Cerebellar nuclear complex (tissue), 1 donor: Measurements from ENCODE around the gene LCE1E.

Experiments
- DNase-seq, 2 experiments: peaks; one replicate each; lab custom pipeline; 2025; lab: John Stamatoyannopoulos, UW

LCE1E gene, protein sequence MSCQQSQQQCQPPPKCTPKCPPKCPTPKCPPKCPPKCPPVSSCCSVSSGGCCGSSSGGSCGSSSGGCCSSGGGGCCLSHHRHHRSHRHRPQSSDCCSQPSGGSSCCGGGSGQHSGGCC

DNA sequence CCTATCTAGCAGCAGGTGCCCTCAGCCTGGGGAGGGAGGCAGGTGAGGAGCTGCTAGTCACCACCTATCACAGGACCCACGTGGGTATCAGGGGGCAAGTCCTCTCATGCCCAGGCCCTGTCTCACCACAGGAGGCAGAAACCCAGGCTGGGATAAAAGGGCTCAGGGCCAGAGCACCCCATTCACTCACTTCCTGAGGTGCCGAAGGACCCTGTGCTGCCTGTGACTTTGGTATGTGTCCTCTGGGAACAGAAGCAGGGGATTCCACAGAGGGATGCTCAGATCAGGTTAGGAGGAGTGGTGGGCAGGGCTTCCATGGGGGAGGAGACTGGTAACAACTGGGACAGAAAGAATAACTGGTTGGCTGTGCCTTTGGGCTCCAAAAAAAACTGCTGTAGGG is at the start of gene LCE1E:
Gene LCE1E (plus strand): TSS at position 181 of the 400 bp plus-strand sequence. CDS start 1,043 bp downstream, outside the sequence.
- DNase-seq: no peak

DNA sequence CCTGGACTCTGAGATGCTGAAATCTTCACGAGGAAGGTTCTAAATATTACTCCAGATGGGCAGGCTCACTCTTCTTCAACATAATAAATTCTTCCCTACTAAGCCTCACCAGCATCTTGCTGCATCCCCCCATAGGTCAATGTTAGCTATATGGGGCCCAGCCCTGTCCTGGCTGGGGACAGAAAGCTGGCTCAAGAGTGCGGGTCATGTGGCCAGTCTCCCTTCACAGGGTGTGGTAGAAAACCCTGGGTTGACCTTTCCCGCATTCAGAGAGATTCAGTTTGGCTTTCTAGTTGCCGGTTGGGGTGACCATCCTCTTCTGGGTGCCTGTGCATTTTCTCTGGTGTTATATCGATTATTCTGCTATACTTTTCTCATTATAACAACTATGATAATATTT is 48.1 kb upstream of the LCE1E start:
- DNase-seq: no peak

DNA sequence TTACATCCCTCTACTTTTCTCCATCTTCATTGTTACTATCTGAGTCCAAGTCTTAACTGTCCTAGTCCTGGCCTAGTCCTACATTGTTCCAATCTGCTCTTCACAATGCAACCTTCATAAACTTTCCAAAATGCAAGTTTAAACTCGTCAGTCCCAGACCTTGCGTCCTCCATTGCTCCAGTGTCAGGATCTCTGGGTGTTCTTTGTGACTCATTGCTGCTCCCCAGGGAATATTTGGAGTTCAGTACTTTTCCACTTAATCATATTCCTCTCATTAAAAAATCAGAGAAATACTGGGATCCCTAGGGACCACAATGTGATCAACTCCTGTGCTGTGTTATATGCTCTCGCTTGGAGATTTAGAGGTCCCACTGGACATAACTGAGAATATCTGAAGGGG is 46.2 kb upstream of the LCE1E start:
- DNase-seq: no peak

DNA sequence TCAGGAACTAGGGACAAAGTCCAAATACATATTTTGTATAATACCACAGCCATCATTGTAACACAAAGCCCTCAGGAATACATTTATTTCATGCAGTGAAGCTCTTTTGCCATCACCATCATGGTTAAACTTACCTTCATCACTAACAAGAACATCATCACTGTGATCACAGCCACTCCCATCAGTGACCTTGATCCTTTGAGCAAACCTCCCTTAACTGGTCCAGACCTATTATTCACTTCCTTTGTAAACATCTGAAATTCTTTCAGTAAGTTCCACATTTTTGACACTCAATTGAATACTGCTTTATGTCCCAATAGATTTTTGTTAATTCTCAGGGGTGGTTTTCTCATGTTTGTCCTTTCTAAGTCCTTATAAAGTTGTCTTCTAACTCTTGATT is 44.4 kb upstream of the LCE1E start:
- no peak for DNase-seq

DNA sequence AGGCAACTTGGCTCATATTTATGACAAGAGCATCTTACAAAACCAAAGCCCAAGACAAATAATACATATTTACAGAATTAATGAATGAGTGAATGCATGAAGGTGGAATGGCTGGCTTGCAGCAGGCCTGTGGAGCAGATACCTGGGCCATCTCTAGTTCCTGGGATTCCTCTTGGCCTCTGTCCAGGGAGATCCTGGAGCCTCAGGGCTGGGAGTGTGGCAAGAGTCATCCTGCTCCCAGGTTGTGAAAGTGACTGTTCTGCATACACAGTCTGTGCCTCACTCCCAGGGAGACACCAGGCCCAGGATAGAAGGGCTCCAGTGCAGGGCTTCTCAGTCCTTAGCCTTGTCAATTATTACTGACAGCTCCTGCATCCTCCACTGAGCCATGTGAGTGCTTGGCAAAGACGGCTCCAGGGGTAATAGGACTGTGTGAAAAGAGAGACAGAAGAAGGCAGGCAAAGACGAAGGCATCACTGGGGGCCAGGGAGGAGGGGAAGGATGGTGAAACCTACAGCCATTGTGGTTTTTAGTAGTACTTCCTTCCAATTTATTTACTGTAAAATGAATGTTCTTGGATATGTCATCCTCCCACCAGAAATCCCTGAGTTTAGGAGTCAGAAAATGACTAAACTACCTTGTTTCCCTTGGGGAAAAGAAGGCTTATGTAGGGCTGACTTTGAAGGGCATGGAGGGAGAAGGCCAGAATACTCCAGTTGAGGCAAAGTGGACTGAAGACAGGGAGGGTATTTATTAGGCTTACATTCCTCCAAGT is 42.5 kb upstream of the LCE1E start:
- DNase-seq: no peak

DNA sequence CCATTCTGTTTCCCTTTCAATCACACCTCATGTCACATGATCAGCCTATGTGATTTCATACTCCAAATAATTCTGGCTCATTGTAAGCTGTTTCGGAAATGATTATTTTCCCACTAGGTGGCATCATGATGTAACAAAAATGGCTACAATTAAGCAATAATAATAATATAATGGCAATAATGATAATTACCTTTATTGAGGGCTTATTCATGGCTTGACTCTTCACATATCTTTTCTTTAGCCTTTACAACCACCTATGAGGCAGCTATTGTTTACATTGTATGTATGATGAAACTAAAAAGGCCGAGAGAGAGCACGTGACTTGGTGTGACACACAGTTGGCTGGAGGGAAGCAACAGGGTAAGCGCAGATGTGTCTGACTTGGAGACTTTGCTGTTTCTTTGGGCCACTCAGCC is 40.8 kb upstream of the LCE1E start:
- no peak for DNase-seq

DNA sequence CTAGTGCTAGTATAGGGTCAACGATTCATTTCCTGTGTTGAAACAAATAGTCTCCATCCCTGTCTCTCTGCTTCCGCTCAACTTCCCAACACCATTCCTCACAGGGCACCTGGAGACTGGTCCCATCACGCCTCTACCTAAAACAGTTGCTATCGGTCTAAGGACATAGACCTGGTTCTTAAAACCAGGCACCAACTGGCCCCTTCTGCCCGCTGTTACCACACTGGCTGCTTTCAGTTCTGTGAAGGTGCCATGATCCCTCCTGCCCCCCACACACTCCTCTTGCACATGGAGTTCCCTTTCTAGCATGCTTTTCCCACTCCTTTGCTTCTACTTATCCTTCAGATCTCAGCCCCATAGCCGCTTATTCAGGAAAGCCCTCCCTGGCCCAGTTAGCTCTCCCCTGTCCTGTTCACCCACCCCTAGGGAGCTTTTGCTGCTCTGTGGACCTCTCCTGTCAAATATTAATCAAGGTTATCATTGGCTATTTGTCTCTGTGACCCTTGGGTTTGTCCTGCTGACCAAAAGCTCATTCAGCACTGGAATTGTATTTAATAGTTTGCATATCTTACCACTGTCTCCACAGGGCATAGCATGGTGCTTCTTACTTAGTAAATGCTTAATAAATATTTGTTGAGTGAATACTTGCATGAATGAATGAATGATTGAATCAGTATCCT is 40.2 kb upstream of the LCE1E start:
- DNase-seq: no peak

DNA sequence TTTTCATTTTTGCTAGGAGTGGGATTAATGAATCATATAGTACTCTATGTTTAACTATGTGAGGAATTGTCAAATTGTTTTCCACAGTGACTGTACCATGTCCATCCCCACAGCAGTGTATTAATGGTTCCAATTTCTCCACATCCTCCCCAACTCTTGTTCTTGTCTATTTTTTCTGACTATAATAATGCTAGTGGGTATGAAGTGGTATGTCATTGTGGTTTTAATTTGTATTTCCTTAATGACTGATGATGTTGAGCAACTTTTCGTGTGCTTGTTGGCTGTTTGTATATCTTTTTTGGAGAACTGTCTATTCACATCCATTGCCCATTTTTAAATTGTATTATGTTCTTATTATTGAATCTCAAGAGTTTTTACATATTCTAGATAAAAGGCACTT is 38.2 kb upstream of the LCE1E start:
- DNase-seq: no peak

DNA sequence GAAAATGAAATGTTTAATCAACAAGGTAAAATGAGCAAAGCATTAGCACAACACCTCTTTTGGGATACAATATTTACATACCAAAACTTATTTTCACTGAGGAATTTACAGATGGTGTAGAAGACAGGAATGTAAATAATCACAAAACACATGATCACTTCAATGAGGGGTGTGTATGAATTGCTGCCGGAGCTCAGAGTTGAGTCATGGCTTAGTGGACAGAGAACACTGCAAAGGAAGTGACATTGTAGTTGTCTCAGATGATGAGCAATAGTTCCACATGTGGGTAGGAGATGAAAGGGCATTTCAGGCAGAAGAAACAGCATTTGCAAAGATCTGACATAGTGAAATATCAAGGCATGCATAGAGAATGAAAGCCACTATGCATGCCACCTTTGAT is 33.8 kb upstream of the LCE1E start:
- DNase-seq: no peak

DNA sequence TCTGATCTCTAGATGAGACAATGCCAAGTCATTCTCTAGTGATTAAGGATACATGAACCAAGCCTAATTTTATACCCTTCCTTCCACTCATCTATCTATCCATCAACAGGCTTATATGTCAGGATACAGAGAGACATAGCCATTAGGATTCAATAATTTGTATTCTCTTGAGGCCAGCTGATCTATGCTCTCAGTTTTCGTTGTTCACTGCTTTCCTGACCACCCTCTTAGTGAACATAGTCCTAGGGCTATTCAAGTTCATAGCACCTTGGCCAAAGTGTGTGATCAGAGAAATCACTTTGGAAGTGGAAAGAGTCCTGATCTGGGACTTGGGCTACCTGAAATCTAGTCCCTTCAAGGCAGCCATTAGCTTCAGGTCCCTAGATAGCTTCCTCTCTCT is 32.5 kb upstream of the LCE1E start:
- DNase-seq: no peak

DNA sequence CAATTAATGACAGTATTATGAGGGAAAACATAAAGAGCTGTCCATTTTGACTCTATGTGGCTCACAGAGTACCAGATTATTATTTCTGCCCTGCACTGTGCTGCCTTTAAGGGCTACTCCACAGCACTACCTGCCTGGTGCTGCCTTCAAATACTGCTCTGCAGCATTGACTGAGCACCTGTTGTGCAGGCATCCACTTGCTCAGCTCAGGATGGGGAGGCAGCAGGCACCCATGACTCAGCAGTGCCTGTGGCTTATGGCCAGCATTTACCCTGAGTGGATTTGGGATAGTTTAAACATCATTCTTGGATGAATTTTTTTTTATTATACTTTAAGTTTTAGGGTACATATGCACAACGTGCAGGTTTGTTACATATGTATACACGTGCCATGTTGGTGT is 29.2 kb upstream of the LCE1E start:
- no peak for DNase-seq

DNA sequence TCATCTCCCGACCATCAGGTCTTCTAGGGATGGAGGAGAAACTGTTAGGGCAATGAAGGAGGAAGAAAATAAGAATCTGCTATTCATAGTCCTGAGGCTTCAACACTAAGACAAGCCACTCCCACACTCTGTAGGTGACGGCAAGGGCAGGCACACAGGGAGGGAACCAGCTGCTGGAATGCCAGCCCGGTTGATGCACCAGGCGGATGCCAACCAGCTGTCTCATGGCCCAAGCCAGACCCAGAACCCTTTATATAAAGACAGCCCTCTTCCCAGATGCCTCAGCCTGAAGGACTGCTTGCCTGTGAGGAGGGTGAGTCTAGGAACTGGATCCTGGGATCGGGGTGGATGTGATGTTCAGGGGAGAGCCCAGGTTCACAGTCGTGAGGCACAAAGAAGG is 28.3 kb upstream of the LCE1E start, which contains the start of gene KPRP:
Gene KPRP (plus strand): TSS at position 279 of the 400 bp plus-strand sequence. CDS start 1,564 bp downstream, outside the sequence.
- no peak for DNase-seq

DNA sequence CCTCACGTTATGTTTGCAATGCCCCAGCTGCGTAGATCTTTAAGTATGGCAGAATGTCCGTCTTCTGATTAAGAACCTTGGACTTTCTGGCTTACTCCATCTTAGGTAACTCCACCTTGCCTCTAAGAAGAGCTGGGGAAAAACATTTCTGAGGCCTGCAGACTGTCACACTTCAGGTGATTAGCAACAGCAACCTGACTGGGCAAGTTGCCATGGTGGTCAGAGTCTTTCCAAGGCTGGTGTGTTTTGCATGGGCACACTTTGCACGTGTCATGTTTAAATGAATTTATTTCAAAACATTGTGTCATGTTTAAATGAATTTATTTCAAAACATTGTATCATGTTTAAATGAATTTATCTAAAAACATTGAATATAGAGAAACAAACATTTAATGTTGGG is 27.4 kb upstream of the LCE1E start:
- no peak for DNase-seq

DNA sequence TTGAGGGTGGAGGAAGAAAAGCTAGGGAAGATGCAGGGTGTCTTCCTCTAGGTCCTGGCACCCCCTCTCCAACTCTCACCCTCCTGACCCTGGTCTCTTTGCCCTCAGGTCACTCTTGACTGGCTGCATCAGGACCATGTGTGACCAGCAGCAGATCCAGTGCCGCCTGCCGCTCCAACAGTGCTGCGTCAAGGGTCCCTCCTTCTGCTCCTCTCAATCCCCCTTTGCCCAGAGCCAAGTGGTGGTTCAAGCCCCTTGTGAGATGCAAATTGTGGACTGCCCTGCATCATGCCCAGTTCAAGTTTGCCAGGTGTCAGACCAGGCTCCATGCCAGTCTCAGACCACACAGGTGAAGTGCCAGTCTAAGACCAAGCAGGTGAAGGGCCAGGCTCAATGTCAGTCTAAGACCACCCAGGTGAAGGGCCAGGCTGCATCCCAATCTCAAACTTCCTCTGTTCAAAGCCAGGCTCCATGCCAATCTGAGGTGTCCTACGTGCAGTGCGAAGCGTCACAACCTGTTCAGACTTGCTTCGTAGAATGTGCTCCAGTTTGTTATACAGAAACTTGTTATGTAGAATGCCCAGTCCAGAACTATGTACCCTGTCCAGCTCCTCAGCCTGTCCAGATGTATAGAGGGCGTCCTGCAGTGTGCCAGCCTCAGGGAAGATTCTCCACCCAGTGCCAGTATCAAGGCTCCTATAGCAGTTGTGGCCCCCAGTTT is 26.4 kb upstream of the LCE1E start:
- DNase-seq: no peak

DNA sequence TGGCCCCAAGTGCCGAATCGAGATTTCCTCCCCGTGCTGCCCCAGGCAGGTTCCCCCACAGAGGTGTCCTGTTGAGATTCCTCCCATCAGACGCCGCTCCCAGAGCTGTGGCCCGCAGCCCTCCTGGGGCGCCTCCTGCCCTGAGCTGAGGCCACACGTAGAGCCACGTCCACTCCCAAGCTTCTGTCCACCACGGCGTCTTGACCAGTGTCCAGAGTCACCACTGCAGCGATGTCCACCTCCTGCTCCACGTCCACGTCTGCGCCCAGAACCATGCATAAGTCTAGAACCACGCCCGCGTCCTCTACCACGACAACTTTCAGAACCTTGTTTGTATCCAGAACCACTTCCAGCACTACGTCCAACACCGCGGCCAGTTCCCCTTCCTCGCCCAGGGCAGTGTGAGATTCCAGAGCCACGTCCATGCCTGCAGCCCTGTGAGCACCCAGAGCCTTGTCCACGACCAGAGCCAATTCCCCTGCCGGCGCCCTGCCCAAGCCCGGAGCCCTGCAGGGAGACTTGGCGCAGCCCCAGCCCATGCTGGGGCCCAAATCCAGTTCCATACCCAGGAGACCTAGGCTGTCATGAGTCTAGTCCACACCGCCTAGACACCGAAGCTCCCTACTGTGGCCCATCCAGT is 25.4 kb upstream of the LCE1E start:
- DNase-seq: no peak

DNA sequence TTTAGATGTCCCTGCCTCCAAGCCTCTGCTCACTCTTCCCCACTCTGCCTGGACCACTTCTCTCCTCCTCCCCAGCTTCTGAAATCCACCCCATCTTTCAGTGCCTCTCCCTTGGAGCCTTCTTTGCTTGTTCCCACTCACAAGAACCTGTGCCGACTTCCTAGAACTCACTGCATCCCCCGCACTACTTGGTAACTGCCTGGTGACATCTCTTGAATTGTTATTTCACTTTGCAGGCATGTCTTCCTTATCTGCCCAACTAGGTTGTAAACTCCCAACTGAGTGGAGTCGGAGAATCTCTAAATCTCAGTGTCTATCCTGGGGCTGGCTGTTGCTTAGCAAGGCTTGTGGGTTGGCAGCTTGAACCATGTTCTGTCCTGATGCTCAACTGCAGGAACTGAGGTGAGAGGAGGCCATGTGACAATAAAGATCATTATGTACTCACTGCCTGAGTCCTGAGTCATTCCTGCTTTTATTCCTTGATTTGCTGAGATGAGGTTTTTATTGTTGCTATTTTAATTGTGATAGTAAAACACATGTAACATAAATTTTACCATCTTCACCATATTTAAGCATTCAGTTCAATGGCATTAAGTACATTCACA is 24.3 kb upstream of the LCE1E start:
- DNase-seq: no peak

DNA sequence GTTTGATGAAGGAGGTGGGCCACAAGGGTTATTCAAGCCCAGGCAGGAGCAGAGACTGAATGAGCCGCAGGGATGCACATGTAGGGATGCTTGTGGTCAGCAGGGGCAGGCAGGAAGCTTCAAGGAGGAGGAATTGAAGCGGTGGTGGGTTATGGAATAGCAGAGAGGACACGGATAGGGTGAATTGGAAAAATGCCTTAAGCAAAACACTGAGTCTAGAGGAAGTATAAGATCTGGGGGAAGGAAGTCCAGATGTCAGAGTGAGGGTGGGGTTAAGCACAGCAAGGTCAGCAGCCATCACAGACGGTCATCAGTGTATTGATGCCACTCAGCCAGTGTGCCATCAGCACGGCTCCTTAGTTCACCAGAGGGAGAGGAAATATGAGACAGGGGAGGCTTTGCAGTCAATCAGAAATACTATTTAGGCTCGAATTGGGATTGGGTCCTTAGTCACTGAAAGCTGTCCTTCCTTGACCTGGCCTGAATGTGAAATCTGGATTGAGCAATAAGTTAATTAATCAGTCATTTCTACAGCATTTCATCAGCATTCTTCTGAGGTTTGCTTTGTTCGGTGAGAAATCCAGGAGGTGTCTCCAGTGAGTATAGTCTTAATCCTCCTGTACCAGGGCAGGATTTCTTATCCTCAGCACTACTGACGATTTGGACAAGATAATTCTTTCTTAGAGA is 17.1 kb upstream of the LCE1E start:
- DNase-seq: no peak

DNA sequence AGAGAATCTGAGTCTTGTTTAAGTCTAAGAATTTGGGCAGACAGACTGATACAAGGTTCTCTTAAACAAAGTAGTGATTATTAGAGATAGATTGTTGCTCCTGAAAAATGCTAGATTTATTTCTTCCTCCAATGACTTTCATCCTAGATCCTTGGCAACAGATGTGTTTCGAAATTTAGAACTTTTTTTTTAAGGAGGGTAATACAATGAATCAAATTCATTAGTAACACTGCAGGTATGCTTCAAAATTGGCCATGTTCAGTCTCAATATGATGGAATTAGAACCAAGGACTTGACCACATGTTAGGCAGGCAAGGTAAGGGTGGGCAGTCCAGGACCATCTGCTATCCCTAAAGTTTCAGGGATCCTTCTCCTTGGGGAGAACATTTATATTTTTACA is 15.6 kb upstream of the LCE1E start:
- DNase-seq: no peak

DNA sequence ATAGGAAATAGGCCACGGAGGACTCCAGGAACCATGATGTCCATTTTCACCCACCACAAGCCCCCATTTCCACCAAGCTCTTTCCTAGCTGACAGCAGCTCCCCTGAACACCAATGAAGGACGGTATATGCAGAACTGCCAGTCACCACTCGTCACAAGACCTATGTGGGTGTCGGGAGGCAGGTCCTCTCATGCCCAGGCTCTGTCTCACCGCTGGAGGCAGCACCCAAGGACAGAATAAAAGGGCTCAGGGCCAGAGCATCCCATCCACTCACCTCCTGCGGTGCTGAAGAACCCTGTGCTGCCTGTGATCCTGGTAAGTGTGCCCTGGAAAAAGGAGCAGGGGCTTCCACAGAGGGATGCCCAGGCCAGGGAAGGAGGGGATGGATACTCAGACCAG is 11.2 kb upstream of the LCE1E start, which contains the start of gene LCE1F:
Gene LCE1F (plus strand): TSS at position 266 of the 400 bp plus-strand sequence. CDS start 1,232 bp downstream, outside the sequence.
- no peak for DNase-seq

DNA sequence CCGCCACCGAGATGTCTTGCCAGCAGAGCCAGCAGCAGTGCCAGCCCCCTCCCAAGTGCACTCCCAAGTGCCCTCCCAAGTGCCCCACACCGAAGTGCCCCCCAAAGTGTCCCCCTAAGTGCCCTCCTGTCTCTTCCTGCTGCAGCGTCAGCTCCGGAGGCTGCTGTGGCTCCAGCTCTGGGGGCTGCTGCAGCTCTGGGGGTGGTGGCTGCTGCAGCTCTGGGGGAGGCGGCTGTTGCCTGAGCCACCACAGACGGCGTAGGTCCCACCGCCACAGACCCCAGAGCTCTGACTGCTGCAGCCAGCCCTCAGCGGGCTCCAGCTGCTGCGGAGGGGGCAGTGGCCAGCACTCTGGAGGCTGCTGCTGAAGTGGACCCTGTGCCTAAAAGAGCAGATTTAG is 9.7 kb upstream of the LCE1E start:
- DNase-seq: no peak
